Measurements from ENCODE around the gene CCNT1.
"Not testable (repeated sequence)": the region's sequence is repeated elsewhere in the genome, so short reads cannot be mapped to it uniquely, and the experiment has no call there.

The CCNT1 gene

DNA sequence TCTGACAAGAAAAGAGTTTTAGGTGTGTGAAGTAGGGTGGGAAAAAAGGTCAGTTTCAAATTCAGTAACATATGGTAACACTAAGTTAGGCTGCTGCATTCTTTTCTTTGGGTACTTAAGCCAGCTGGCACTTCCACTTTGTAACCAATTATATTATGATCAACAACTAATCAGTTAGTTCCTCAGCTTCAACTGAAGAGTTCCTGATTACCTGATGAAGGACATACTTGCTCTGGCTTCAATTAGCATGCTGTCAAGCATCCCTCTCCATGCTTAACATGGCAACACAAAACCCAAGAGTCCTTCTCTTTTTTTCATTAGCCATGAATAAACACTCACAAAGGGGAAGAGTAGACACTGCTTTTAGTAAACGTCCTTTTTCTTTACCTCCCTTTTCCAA, 27.7 kb downstream of the CCNT1 start:
- H3K4me3 ChIP-seq (ENCODE audit: low read length): no peak overlapping the region
- H3K36me3 ChIP-seq (ENCODE audit: control insufficient read depth, insufficient read depth, low read length): peaks cover 9% of the 10 kb centered on the region
- H3K27me3 ChIP-seq (ENCODE audit: control insufficient read depth, insufficient read depth, low read length): no peaks in the 10 kb centered on the region
- H3K9me3 ChIP-seq (ENCODE audit: control insufficient read depth, low read length): no peaks in the 10 kb centered on the region
- H3K9ac ChIP-seq (ENCODE audit: low read length): no peak overlapping the region
- no peaks in the 10 kb centered on the region for H3K4me1 ChIP-seq (ENCODE audit: control insufficient read depth, insufficient read depth, low read length)

GRCh38 chr12:48687592-48687991, 28.9 kb downstream of the CCNT1 start:
- Histone ChIP-seq H3K27me3 (ENCODE audit: control insufficient read depth, insufficient read depth, low read length) (no peaks in the 10 kb centered on the region), H3K4me1 (ENCODE audit: control insufficient read depth, insufficient read depth, low read length) (no peaks in the 10 kb centered on the region), H3K36me3 (ENCODE audit: control insufficient read depth, insufficient read depth, low read length) (no peaks in the 10 kb centered on the region), H3K9ac (ENCODE audit: low read length) (no peak overlapping the region), H3K4me3 (ENCODE audit: low read length) (no peak overlapping the region), H3K9me3 (ENCODE audit: control insufficient read depth, low read length) (no peaks in the 10 kb centered on the region)

DNA sequence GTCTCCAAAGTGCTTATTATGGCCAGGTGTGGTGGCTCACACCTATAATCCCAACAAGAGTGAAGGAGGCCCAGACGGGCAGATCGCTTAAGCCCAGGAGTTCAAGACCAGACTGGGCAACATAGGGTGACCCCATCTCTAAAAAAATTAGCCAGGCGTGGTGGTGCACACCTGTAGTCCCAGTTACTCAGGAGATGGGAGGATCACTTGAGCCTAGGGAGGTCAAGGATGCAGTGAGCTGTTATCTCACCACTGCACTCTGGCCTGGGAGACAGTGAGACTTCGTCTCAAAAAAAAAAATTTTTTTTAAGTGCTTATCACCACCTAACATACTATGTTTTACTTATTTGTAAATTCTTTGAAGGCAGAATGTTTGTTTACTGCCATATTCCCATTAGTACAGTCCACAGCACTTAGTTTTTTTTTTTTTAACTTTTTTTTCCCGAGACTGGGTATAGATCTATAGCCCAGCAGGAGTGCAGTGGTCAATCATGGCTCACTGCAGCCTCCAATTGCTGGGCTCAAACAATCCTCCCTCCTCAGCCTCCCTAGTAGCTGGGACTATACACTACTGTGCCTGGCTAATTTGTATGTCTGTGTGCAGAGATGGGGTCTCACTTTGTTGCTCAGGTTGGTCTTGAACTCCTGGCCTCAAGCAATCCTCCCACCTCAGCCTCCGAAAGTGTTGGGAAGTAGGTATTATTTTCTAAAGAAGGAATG, 29.7 kb downstream of the CCNT1 start:
- no peaks in the 10 kb centered on the region for H3K36me3 ChIP-seq (ENCODE audit: control insufficient read depth, insufficient read depth, low read length)
- no peaks in the 10 kb centered on the region for H3K27me3 ChIP-seq (ENCODE audit: control insufficient read depth, insufficient read depth, low read length)
- H3K9me3 ChIP-seq (ENCODE audit: control insufficient read depth, low read length): no peaks in the 10 kb centered on the region
- no peak overlapping the region for H3K4me3 ChIP-seq (ENCODE audit: low read length)
- H3K4me1 ChIP-seq (ENCODE audit: control insufficient read depth, insufficient read depth, low read length): no peaks in the 10 kb centered on the region
- H3K9ac ChIP-seq (ENCODE audit: low read length): no peak overlapping the region

- H3K4me1 ChIP-seq (ENCODE audit: control insufficient read depth, insufficient read depth, low read length): no peaks in the 10 kb centered on the region
- H3K9ac ChIP-seq (ENCODE audit: low read length): no peak overlapping the region
- H3K27me3 ChIP-seq (ENCODE audit: control insufficient read depth, insufficient read depth, low read length): no peaks in the 10 kb centered on the region
- H3K4me3 ChIP-seq (ENCODE audit: low read length): no peak overlapping the region
- no peaks in the 10 kb centered on the region for H3K36me3 ChIP-seq (ENCODE audit: control insufficient read depth, insufficient read depth, low read length)
- no peaks in the 10 kb centered on the region for H3K9me3 ChIP-seq (ENCODE audit: control insufficient read depth, low read length)
These were observed 30.4 kb downstream of the CCNT1 start for GRCh38 chr12:48686037-48686595.

- Histone ChIP-seq H3K4me1 (ENCODE audit: control insufficient read depth, insufficient read depth, low read length) (peaks cover 16% of the 10 kb centered on the region), H3K36me3 (ENCODE audit: control insufficient read depth, insufficient read depth, low read length) (peaks cover 7% of the 10 kb centered on the region), H3K9me3 (ENCODE audit: control insufficient read depth, low read length) (no peaks in the 10 kb centered on the region), H3K9ac (ENCODE audit: low read length) (no peak overlapping the region), H3K4me3 (ENCODE audit: low read length) (no peak overlapping the region), H3K27me3 (ENCODE audit: control insufficient read depth, insufficient read depth, low read length) (no peaks in the 10 kb centered on the region)
These were observed 33.0 kb downstream of the CCNT1 start for GRCh38 chr12:48683534-48683933.

DNA sequence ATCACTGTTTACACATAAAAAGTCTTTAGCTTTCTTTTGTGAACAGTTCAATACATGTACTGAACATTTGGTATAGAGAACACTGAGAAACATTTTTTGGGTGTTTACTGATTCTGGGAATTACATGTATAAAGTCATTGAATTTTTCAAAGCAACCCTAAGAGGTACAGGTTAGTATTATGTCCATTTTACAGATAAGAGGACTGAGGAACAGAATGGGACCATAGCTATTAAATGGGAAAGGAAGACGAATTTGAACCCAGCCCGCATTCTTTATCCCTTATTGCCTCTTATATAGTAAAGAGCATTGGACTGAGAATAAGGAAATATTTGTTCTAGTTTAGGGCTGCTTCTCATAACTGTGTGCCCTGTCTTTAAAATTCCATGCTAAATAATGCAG, 33.6 kb downstream of the CCNT1 start:
- H3K27me3 ChIP-seq (ENCODE audit: control insufficient read depth, insufficient read depth, low read length): no peaks in the 10 kb centered on the region
- H3K9me3 ChIP-seq (ENCODE audit: control insufficient read depth, low read length): no peaks in the 10 kb centered on the region
- peaks cover 8% of the 10 kb centered on the region for H3K36me3 ChIP-seq (ENCODE audit: control insufficient read depth, insufficient read depth, low read length)
- no peak overlapping the region for H3K4me3 ChIP-seq (ENCODE audit: low read length)
- H3K9ac ChIP-seq (ENCODE audit: low read length): no peak overlapping the region
- peaks cover 18% of the 10 kb centered on the region for H3K4me1 ChIP-seq (ENCODE audit: control insufficient read depth, insufficient read depth, low read length)

GRCh38 chr12:48682533-48682905, 34.0 kb downstream of the CCNT1 start:
- not testable (repeated sequence) for H3K9me3 ChIP-seq (ENCODE audit: control insufficient read depth, low read length); H3K27me3 ChIP-seq (ENCODE audit: control insufficient read depth, insufficient read depth, low read length); H3K36me3 ChIP-seq (ENCODE audit: control insufficient read depth, insufficient read depth, low read length); H3K4me3 ChIP-seq (ENCODE audit: low read length)
- Histone ChIP-seq H3K4me1 (ENCODE audit: control insufficient read depth, insufficient read depth, low read length) (peaks cover 18% of the 10 kb centered on the region), H3K9ac (ENCODE audit: low read length) (peak overlapping the region; percentile 100)

GRCh38 chr12:48681710-48682532, 34.6 kb downstream of the CCNT1 start, which contains the start of gene KANSL2:
TSS of gene KANSL2 (minus strand) at chr12:48682238. CDS start at chr12:48681632, 606 bp downstream.
- no peaks in the 10 kb centered on the region for H3K27me3 ChIP-seq (ENCODE audit: control insufficient read depth, insufficient read depth, low read length)
- H3K4me3 ChIP-seq (ENCODE audit: low read length): peak within 1 kb of the TSS; percentile 99
- H3K9me3 ChIP-seq (ENCODE audit: control insufficient read depth, low read length): no peaks in the 10 kb centered on the region
- H3K36me3 ChIP-seq (ENCODE audit: control insufficient read depth, insufficient read depth, low read length): peaks cover 8% of the 10 kb centered on the region
- peak within 1 kb of the TSS; percentile 100 for H3K9ac ChIP-seq (ENCODE audit: low read length)
- H3K4me1 ChIP-seq (ENCODE audit: control insufficient read depth, insufficient read depth, low read length): peaks cover 18% of the 10 kb centered on the region

- no peaks in the 10 kb centered on the region for H3K9me3 ChIP-seq (ENCODE audit: control insufficient read depth, low read length)
- H3K9ac ChIP-seq (ENCODE audit: low read length): peak overlapping the region; percentile 100
- H3K27me3 ChIP-seq (ENCODE audit: control insufficient read depth, insufficient read depth, low read length): no peaks in the 10 kb centered on the region
- peak overlapping the region; percentile 99 for H3K4me3 ChIP-seq (ENCODE audit: low read length)
- H3K36me3 ChIP-seq (ENCODE audit: control insufficient read depth, insufficient read depth, low read length): peaks cover 8% of the 10 kb centered on the region
- peaks cover 18% of the 10 kb centered on the region for H3K4me1 ChIP-seq (ENCODE audit: control insufficient read depth, insufficient read depth, low read length)
These were observed 35.2 kb downstream of the CCNT1 start for GRCh38 chr12:48681399-48681709.

GRCh38 chr12:48680861-48681260, 35.6 kb downstream of the CCNT1 start:
- Histone ChIP-seq H3K9ac (ENCODE audit: low read length) (peak overlapping the region; percentile 100), H3K27me3 (ENCODE audit: control insufficient read depth, insufficient read depth, low read length) (no peaks in the 10 kb centered on the region), H3K4me3 (ENCODE audit: low read length) (peak overlapping the region; percentile 99), H3K9me3 (ENCODE audit: control insufficient read depth, low read length) (no peaks in the 10 kb centered on the region), H3K36me3 (ENCODE audit: control insufficient read depth, insufficient read depth, low read length) (peaks cover 8% of the 10 kb centered on the region), H3K4me1 (ENCODE audit: control insufficient read depth, insufficient read depth, low read length) (peaks cover 18% of the 10 kb centered on the region)

GRCh38 chr12:48678551-48679185, 37.8 kb downstream of the CCNT1 start:
- Histone ChIP-seq H3K36me3 (ENCODE audit: control insufficient read depth, insufficient read depth, low read length) (peaks cover 8% of the 10 kb centered on the region), H3K27me3 (ENCODE audit: control insufficient read depth, insufficient read depth, low read length) (no peaks in the 10 kb centered on the region), H3K4me3 (ENCODE audit: low read length) (no peak overlapping the region), H3K9ac (ENCODE audit: low read length) (peak overlapping the region; percentile 22), H3K9me3 (ENCODE audit: control insufficient read depth, low read length) (no peaks in the 10 kb centered on the region), H3K4me1 (ENCODE audit: control insufficient read depth, insufficient read depth, low read length) (peaks cover 18% of the 10 kb centered on the region)
